Astrocyte (in vitro differentiated cells and primary cell): ENCODE measurements around the gene POU3F3. TPM values are rescaled to one million over a fixed set of nuclear protein-coding genes. Genes with fewer than 3 reads are reported as not detected.

Experiments used
- DNase-seq: peaks from one replicate; pipeline ENCODE4 v3.0.0-alpha.2; 2010; ENCODE audit warnings: low read depth
- FAIRE-seq: peaks from 2 replicates; lab custom pipeline; 2011; peaks lifted over from hg19 to GRCh38; lab: Jason Lieb, UNC
- H2AFZ ChIP-seq: 2 replicates; pipeline ENCODE4 v1.6.0; 2012; ENCODE audit warnings: low read depth, low read length, inconsistent platforms
- H3K27ac ChIP-seq: 2 replicates; pipeline ENCODE4 v1.5.1; 2011; ENCODE audit warnings: low read depth, low read length, inconsistent platforms
- H3K27me3 ChIP-seq: 2 replicates; pipeline ENCODE4 v1.6.0; 2011; ENCODE audit warnings: low read length, inconsistent platforms; ENCODE audit not compliant: insufficient read depth
- H3K36me3 ChIP-seq: 2 replicates; pipeline ENCODE4 v1.5.1; 2011; ENCODE audit warnings: low read length, inconsistent platforms; ENCODE audit not compliant: insufficient read depth
- H3K4me1 ChIP-seq: 2 replicates; pipeline ENCODE4 v1.5.1; 2011; ENCODE audit warnings: low read length, inconsistent platforms; ENCODE audit not compliant: insufficient read depth
- H3K4me2 ChIP-seq: 2 replicates; pipeline ENCODE4 v1.6.0; 2012; ENCODE audit warnings: low read length, inconsistent platforms
- H3K4me3 ChIP-seq: 2 replicates; pipeline ENCODE4 v1.5.1; 2011; ENCODE audit warnings: low read depth, mild to moderate bottlenecking, low read length, inconsistent platforms; ENCODE audit not compliant: insufficient read depth
- H3K79me2 ChIP-seq: 2 replicates; pipeline ENCODE4 v1.6.0; 2012; ENCODE audit warnings: mild to moderate bottlenecking, low read length, inconsistent platforms; ENCODE audit not compliant: insufficient read depth
- H3K9ac ChIP-seq: 2 replicates; pipeline ENCODE4 v1.6.0; 2012; ENCODE audit warnings: mild to moderate bottlenecking, low read length, inconsistent platforms
- H3K9me3 ChIP-seq: 2 replicates; pipeline ENCODE4 v1.5.1; 2012; ENCODE audit warnings: low read depth, mild to moderate bottlenecking, low read length, inconsistent platforms; ENCODE audit not compliant: insufficient read depth
- H4K20me1 ChIP-seq: 2 replicates; pipeline ENCODE4 v1.6.0; 2012; ENCODE audit warnings: low read length, inconsistent platforms; ENCODE audit not compliant: insufficient read depth
- H3K27ac Mint-ChIP-seq: one replicate; pipeline ENCODE4 v1.8.0; 2021; ENCODE audit warnings: mild to moderate bottlenecking, mixed read lengths; ENCODE audit not compliant: unreplicated experiment
- H3K27me3 Mint-ChIP-seq: one replicate; pipeline ENCODE4 v1.8.0; 2021; ENCODE audit warnings: low read depth, mixed read lengths; ENCODE audit not compliant: unreplicated experiment
- H3K36me3 Mint-ChIP-seq: one replicate; pipeline ENCODE4 v1.8.0; 2021; ENCODE audit warnings: low read depth, mixed read lengths; ENCODE audit not compliant: unreplicated experiment
- H3K4me1 Mint-ChIP-seq: one replicate; pipeline ENCODE4 v1.8.0; 2021; ENCODE audit warnings: low read depth, mixed read lengths; ENCODE audit not compliant: unreplicated experiment
- H3K4me3 Mint-ChIP-seq: one replicate; pipeline ENCODE4 v1.8.0; 2021; ENCODE audit warnings: mild to moderate bottlenecking, moderate library complexity, mixed read lengths; ENCODE audit not compliant: unreplicated experiment
- H3K9me3 Mint-ChIP-seq: one replicate; pipeline ENCODE4 v1.8.0; 2021; ENCODE audit warnings: mild to moderate bottlenecking, mixed read lengths; ENCODE audit not compliant: unreplicated experiment
- EZH2 ChIP-seq: IDR thresholded peaks from 2 replicates; pipeline ENCODE4 v1.6.1; 2012; ENCODE audit warnings: mild to moderate bottlenecking, low read length, inconsistent platforms; ENCODE audit not compliant: insufficient read depth
- total RNA-seq: library from RNA; stranded (reverse); gene quantifications from 2 replicates; pipeline ENCODE4 v1.2.1, GENCODE V29; 2021
- TF ChIP-seq, protein P1 (sequence below): IDR thresholded peaks from 2 replicates; pipeline ENCODE4 v1.5.1; 2011; ENCODE audit warnings: low read depth, mild to moderate bottlenecking, inconsistent platforms, low read length, moderate library complexity; ENCODE audit not compliant: insufficient read depth

The POU3F3 gene
- total RNA-seq, 1 donor from 2014 or later = 0.09 TPM

GRCh38 chr2:104856086-104856972 lies 2.4 kb downstream of the POU3F3 start:
- peaks cover 69% of the 10 kb centered on the region for H3K27me3 Mint-ChIP-seq
- peak overlapping the region; percentile 53 for H3K27ac Mint-ChIP-seq
- no peak overlapping the region for H3K4me3 Mint-ChIP-seq
- Histone ChIP-seq H3K27ac (peak overlapping the region; percentile 50), H3K9ac (peak overlapping the region; percentile 75), H3K27me3 (peaks cover 24% of the 10 kb centered on the region), H3K4me1 (peaks cover 4% of the 10 kb centered on the region), H3K9me3 (no peaks in the 10 kb centered on the region), H4K20me1 (peaks cover 14% of the 10 kb centered on the region), H2AFZ (peak overlapping the region; percentile 34), H3K4me2 (peak overlapping the region; percentile 86), H3K4me3 (peak overlapping the region; percentile 52), H3K79me2 (peaks cover 60% of the 10 kb centered on the region), H3K36me3 (no peaks in the 10 kb centered on the region)
- peaks cover 4% of the 10 kb centered on the region for H3K4me1 Mint-ChIP-seq
- peaks cover 3% of the 10 kb centered on the region for H3K36me3 Mint-ChIP-seq
- H3K9me3 Mint-ChIP-seq = peaks cover 26% of the 10 kb centered on the region
- no peak for FAIRE-seq
- TF ChIP-seq, protein P1, sequence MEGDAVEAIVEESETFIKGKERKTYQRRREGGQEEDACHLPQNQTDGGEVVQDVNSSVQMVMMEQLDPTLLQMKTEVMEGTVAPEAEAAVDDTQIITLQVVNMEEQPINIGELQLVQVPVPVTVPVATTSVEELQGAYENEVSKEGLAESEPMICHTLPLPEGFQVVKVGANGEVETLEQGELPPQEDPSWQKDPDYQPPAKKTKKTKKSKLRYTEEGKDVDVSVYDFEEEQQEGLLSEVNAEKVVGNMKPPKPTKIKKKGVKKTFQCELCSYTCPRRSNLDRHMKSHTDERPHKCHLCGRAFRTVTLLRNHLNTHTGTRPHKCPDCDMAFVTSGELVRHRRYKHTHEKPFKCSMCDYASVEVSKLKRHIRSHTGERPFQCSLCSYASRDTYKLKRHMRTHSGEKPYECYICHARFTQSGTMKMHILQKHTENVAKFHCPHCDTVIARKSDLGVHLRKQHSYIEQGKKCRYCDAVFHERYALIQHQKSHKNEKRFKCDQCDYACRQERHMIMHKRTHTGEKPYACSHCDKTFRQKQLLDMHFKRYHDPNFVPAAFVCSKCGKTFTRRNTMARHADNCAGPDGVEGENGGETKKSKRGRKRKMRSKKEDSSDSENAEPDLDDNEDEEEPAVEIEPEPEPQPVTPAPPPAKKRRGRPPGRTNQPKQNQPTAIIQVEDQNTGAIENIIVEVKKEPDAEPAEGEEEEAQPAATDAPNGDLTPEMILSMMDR = no peak
- peak; percentile 98 for TF ChIP-seq EZH2
- no peak for DNase-seq

- Histone ChIP-seq H3K9me3 (no peaks in the 10 kb centered on the region), H3K27me3 (peaks cover 26% of the 10 kb centered on the region), H3K4me2 (peak overlapping the region; percentile 86), H3K9ac (peak overlapping the region; percentile 88), H3K4me3 (peak overlapping the region; percentile 61), H4K20me1 (peaks cover 14% of the 10 kb centered on the region), H3K79me2 (peaks cover 64% of the 10 kb centered on the region), H2AFZ (no peak overlapping the region), H3K27ac (peak overlapping the region; percentile 63), H3K4me1 (peaks cover 10% of the 10 kb centered on the region), H3K36me3 (no peaks in the 10 kb centered on the region)
- H3K27ac Mint-ChIP-seq = no peak overlapping the region
- peaks cover 69% of the 10 kb centered on the region for H3K27me3 Mint-ChIP-seq
- DNase-seq (no peak), FAIRE-seq (no peak)
- TF ChIP-seq, protein P1 = no peak
- no peak for TF ChIP-seq EZH2
- H3K36me3 Mint-ChIP-seq = peaks cover 3% of the 10 kb centered on the region
- H3K9me3 Mint-ChIP-seq = peaks cover 28% of the 10 kb centered on the region
- no peak overlapping the region for H3K4me3 Mint-ChIP-seq
- H3K4me1 Mint-ChIP-seq = peaks cover 5% of the 10 kb centered on the region
These were observed 3.0 kb downstream of the POU3F3 start for GRCh38 chr2:104856973-104857261.
